ENCODE data around the gene SORCS3. TPM values are rescaled to one million over a fixed set of nuclear protein-coding genes. Genes with fewer than 3 reads are reported as not detected.

Gene SORCS3
- total RNA-seq, 1 donor from 2014 or later, result 0.26 TPM

GRCh38 chr10:104631946-104632345 lies 9.1 kb upstream of the SORCS3 start:
- H3K27ac ChIP-seq, result no peak overlapping the region
- H3K9me3 ChIP-seq (ENCODE audit: low read depth), result no peaks in the 10 kb centered on the region
- Mint-ChIP-seq H3K27ac (no peak overlapping the region), H3K36me3 (no peaks in the 10 kb centered on the region), H3K4me1 (no peaks in the 10 kb centered on the region), H3K9me3 (no peaks in the 10 kb centered on the region), H3K27me3 (ENCODE audit: insufficient read depth, low read depth) (peaks cover 3% of the 10 kb centered on the region), H3K4me3 (no peak overlapping the region)
- TF ChIP-seq EZH2 (IDR thresholded peaks at IDR 0.05), result no peak
- no peak for TF ChIP-seq CTCF (IDR thresholded peaks at IDR 0.05)
- TF ChIP-seq EZH2phosphoT487 (IDR thresholded peaks at IDR 0.05), result no peak
- no peaks in the 10 kb centered on the region for H3K36me3 ChIP-seq
- peaks cover 71% of the 10 kb centered on the region for H3K27me3 ChIP-seq
- DNase-seq (ENCODE audit: low spot score), result no peak
- H3K4me3 ChIP-seq, result no peak overlapping the region
- no peaks in the 10 kb centered on the region for H3K79me2 ChIP-seq (ENCODE audit: low read depth)
- no peak overlapping the region for H3K4me2 ChIP-seq
- H3K4me1 ChIP-seq, result no peaks in the 10 kb centered on the region
- no peak overlapping the region for H3K9ac ChIP-seq
- no peaks in the 10 kb centered on the region for H4K20me1 ChIP-seq (ENCODE audit: low read depth)
- H2AFZ ChIP-seq (replicated peaks), result no peak overlapping the region
- no peaks in the 10 kb centered on the region for H3F3A ChIP-seq (ENCODE audit: low read depth)

GRCh38 chr10:104638861-104639589 lies 2.1 kb upstream of the SORCS3 start:
- no peaks in the 10 kb centered on the region for H3K79me2 ChIP-seq (ENCODE audit: low read depth)
- no peak for TF ChIP-seq EZH2 (IDR thresholded peaks at IDR 0.05)
- peak; percentile 79 for TF ChIP-seq CTCF (IDR thresholded peaks at IDR 0.05)
- H3K4me1 ChIP-seq, result peaks cover 15% of the 10 kb centered on the region
- Mint-ChIP-seq H3K27me3 (ENCODE audit: insufficient read depth, low read depth) (peaks cover 40% of the 10 kb centered on the region), H3K4me3 (peak overlapping the region; percentile 91), H3K36me3 (no peaks in the 10 kb centered on the region), H3K27ac (no peak overlapping the region), H3K4me1 (peaks cover 13% of the 10 kb centered on the region), H3K9me3 (no peaks in the 10 kb centered on the region)
- no peaks in the 10 kb centered on the region for H3K9me3 ChIP-seq (ENCODE audit: low read depth)
- no peak overlapping the region for H3K27ac ChIP-seq
- H2AFZ ChIP-seq (replicated peaks), result peak overlapping the region; percentile 90
- H3K4me3 ChIP-seq, result peak overlapping the region; percentile 56
- H3K9ac ChIP-seq, result no peak overlapping the region
- no peaks in the 10 kb centered on the region for H4K20me1 ChIP-seq (ENCODE audit: low read depth)
- peaks cover 93% of the 10 kb centered on the region for H3K27me3 ChIP-seq
- H3K4me2 ChIP-seq, result peak overlapping the region; percentile 98
- peak; percentile 84 for DNase-seq (ENCODE audit: low spot score)
- H3F3A ChIP-seq (ENCODE audit: low read depth), result peaks cover 15% of the 10 kb centered on the region
- no peaks in the 10 kb centered on the region for H3K36me3 ChIP-seq

- Histone ChIP-seq H3K9me3 (ENCODE audit: low read depth) (no peaks in the 10 kb centered on the region), H3K4me3 (peak overlapping the region; percentile 56), H2AFZ (replicated peaks) (peak overlapping the region; percentile 90), H3K4me1 (peaks cover 15% of the 10 kb centered on the region), H3K27me3 (peaks cover 93% of the 10 kb centered on the region), H3K36me3 (no peaks in the 10 kb centered on the region), H3K9ac (no peak overlapping the region), H3F3A (ENCODE audit: low read depth) (peaks cover 15% of the 10 kb centered on the region), H3K79me2 (ENCODE audit: low read depth) (no peaks in the 10 kb centered on the region), H3K27ac (no peak overlapping the region), H4K20me1 (ENCODE audit: low read depth) (no peaks in the 10 kb centered on the region), H3K4me2 (peak overlapping the region; percentile 98)
- Mint-ChIP-seq H3K27me3 (ENCODE audit: insufficient read depth, low read depth) (peaks cover 45% of the 10 kb centered on the region), H3K27ac (no peak overlapping the region), H3K4me3 (peak overlapping the region; percentile 91), H3K9me3 (no peaks in the 10 kb centered on the region), H3K36me3 (no peaks in the 10 kb centered on the region), H3K4me1 (peaks cover 13% of the 10 kb centered on the region)
- peak; percentile 45 for TF ChIP-seq EZH2phosphoT487 (IDR thresholded peaks at IDR 0.05)
- no peak for TF ChIP-seq CTCF (IDR thresholded peaks at IDR 0.05)
- TF ChIP-seq EZH2 (IDR thresholded peaks at IDR 0.05), result peak; percentile 73
- peak; percentile 57 for DNase-seq (ENCODE audit: low spot score)
Observed at GRCh38 chr10:104639590-104640338, 1.3 kb upstream of the SORCS3 start.

All from neural progenitor cell (in vitro differentiated cells).